OCI-LY1 (cell line): ENCODE measurements around the gene MBD5.

Experiments
- H2AFZ ChIP-seq: fragments of 200-600 bp; sonication (generic), shearing (Covaris generic); 2 replicates; pipeline ENCODE4 v1.6.0; 2014; ENCODE audit warnings: antibody characterized with exemption, mild to moderate bottlenecking, low read length
- H3F3A ChIP-seq: fragments of 200-600 bp; sonication (generic), shearing (Covaris generic); 2 replicates; pipeline ENCODE4 v1.6.0; 2014; ENCODE audit warnings: mild to moderate bottlenecking, antibody characterized with exemption, low read length, moderate library complexity; ENCODE audit not compliant: insufficient read depth
- H3K27ac ChIP-seq: fragments of 200-600 bp; sonication (generic); 2 replicates; pipeline ENCODE4 v1.5.1; 2014; ENCODE audit warnings: low read length, mixed run types, mild to moderate bottlenecking, low read depth; ENCODE audit not compliant: poor library complexity, severe bottlenecking
- H3K27me3 ChIP-seq: fragments of 200-600 bp; sonication (generic); 2 replicates; pipeline ENCODE4 v1.6.0; 2014; ENCODE audit warnings: antibody characterized with exemption, mild to moderate bottlenecking, low read length, moderate library complexity; ENCODE audit not compliant: insufficient read depth
- H3K36me3 ChIP-seq: fragments of 200-600 bp; sonication (generic); 2 replicates; pipeline ENCODE4 v1.6.1; 2014; ENCODE audit warnings: mild to moderate bottlenecking, antibody characterized with exemption, low read length, moderate library complexity, mixed read lengths; ENCODE audit not compliant: insufficient read depth
- H3K4me1 ChIP-seq: fragments of 200-600 bp; sonication (generic); 2 replicates; pipeline ENCODE4 v1.5.1; 2014; ENCODE audit warnings: mild to moderate bottlenecking, low read length, moderate library complexity; ENCODE audit not compliant: insufficient read depth, severe bottlenecking
- H3K4me2 ChIP-seq: fragments of 200-600 bp; sonication (generic), shearing (Covaris generic); 2 replicates; pipeline ENCODE4 v1.6.1; 2014; ENCODE audit warnings: low read length
- H3K4me3 ChIP-seq: fragments of 200-600 bp; sonication (generic); 2 replicates; pipeline ENCODE4 v1.5.1; 2014; ENCODE audit warnings: low read length, low read depth, mild to moderate bottlenecking, mixed read lengths; ENCODE audit not compliant: poor library complexity, severe bottlenecking
- H3K79me2 ChIP-seq: fragments of 200-600 bp; shearing (Covaris generic); 2 replicates; pipeline ENCODE4 v1.6.1; 2016; ENCODE audit warnings: mixed run types, low read length, mixed read lengths; ENCODE audit not compliant: insufficient read depth
- H3K9ac ChIP-seq: fragments of 200-600 bp; sonication (generic), shearing (Covaris generic); 2 replicates; pipeline ENCODE4 v1.6.1; 2014; ENCODE audit warnings: mild to moderate bottlenecking, low read length, mixed read lengths
- H3K9me2 ChIP-seq: fragments of 200-600 bp; sonication (generic), shearing (Covaris generic); 2 replicates; pipeline ENCODE4 v1.6.1; 2014; ENCODE audit warnings: low read depth, mild to moderate bottlenecking, low read length, mixed read lengths
- H3K9me3 ChIP-seq: fragments of 200-600 bp; shearing (Covaris generic); 2 replicates; pipeline ENCODE4 v1.6.1; 2014; ENCODE audit warnings: low read length, mixed read lengths
- H4K20me1 ChIP-seq: fragments of 200-600 bp; sonication (generic), shearing (Covaris generic); 2 replicates; pipeline ENCODE4 v1.6.0; 2016; ENCODE audit warnings: mild to moderate bottlenecking, low read length; ENCODE audit not compliant: insufficient read depth
- CTCF ChIP-seq: fragments of 200-600 bp; sonication (generic), shearing (Covaris generic); IDR thresholded peaks from 2 replicates; pipeline ENCODE4 v1.5.1; 2017; ENCODE audit warnings: mild to moderate bottlenecking, antibody characterized with exemption, low read length, moderate library complexity, mixed read lengths
- EZH2 ChIP-seq: fragments of 200-600 bp; sonication (generic), shearing (Covaris generic); IDR thresholded peaks from 2 replicates; pipeline ENCODE4 v1.8.0; 2017; ENCODE audit warnings: borderline replicate concordance, mixed run types, mild to moderate bottlenecking, antibody characterized with exemption, low read length, moderate library complexity, mixed read lengths

MBD5 gene

DNA sequence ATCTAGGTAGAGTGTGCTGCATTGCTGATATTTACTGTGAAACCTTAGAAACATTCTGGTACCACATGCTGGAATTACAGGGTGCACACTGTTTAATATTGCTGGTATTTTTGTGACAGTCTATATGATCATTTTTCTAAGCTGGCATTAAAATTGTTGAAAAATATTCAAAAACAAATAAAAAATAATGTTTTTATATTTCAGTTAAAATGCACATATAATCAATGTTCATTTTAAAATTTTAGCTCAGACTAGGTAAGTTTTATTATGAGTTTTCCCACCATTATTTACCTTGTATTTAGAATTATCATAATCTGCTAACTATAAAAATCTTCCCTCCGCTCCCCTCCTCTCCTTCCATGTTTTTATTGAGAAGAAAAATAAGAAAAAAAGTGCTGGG lies 339.8 kb downstream of the MBD5 start:
- no peaks in the 10 kb centered on the region for H3K79me2 ChIP-seq
- H3K4me1 ChIP-seq, result no peaks in the 10 kb centered on the region
- H3K27me3 ChIP-seq, result no peaks in the 10 kb centered on the region
- H3K27ac ChIP-seq, result no peak overlapping the region
- no peak overlapping the region for H3K9ac ChIP-seq
- no peaks in the 10 kb centered on the region for H3K9me3 ChIP-seq
- H3K36me3 ChIP-seq, result no peaks in the 10 kb centered on the region
- no peak overlapping the region for H3K4me2 ChIP-seq
- no peaks in the 10 kb centered on the region for H3F3A ChIP-seq
- TF ChIP-seq CTCF (no peak), EZH2 (no peak)
- H3K4me3 ChIP-seq, result no peak overlapping the region
- no peaks in the 10 kb centered on the region for H4K20me1 ChIP-seq
- no peaks in the 10 kb centered on the region for H3K9me2 ChIP-seq
- no peak overlapping the region for H2AFZ ChIP-seq

DNA sequence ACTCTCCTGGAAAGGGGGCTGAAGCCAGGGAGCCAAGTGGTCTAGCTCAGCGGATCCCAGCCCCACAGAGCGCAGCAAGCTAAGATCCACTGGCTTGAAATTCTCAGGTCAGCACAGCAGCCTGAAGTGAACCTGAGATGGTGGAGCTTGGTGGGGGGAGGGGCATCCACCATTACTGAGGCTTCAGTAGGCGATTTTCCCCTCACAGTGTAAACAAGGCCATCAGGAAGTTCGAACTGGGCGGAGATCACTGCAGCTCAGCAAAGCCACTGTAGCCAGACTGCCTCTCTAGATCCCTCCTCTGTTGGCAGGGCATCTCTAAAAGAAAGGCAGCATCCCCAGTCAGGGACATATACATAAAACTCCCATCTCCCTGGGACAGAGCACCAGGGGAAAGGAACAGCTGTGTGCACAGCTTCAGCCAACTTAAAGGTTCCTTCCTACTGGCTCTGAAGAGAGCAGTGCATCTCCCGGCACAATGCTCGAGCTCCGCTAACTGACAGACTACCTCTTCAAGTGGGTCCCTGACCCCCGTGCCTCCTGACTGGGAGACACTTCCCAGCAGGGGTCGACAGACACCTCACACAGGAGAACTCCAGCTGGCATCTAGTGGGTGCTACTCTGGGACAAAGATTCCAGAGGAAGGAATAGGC lies 341.4 kb downstream of the MBD5 start:
- Histone ChIP-seq H3K79me2 (no peaks in the 10 kb centered on the region), H3K9me3 (no peaks in the 10 kb centered on the region), H3K4me1 (no peaks in the 10 kb centered on the region), H3K27me3 (no peaks in the 10 kb centered on the region), H3K27ac (no peak overlapping the region), H3K36me3 (no peaks in the 10 kb centered on the region), H3F3A (no peaks in the 10 kb centered on the region), H4K20me1 (no peaks in the 10 kb centered on the region), H3K9ac (no peak overlapping the region), H3K4me3 (no peak overlapping the region), H3K4me2 (no peak overlapping the region), H2AFZ (no peak overlapping the region), H3K9me2 (no peaks in the 10 kb centered on the region)
- TF ChIP-seq EZH2 (no peak), CTCF (no peak)

DNA sequence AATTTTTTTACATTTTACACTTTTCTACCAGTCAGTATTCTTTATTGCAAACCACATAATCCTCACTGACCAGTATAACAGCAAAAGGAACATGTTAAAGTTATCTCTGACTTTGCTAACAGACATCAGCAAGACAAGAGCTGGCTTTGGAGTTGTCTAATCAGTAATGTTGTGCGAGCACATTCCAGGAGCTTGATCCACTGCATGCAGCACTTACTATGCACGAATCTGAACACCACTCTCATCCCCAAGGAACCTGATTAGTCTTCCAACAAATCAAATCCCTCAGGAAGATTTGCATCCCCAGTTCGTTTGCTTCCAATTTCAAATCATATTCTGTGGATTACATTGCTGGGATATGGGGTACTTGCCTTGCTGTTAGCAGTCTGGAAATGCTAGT lies 354.3 kb downstream of the MBD5 start:
- no peak overlapping the region for H3K4me3 ChIP-seq
- no peaks in the 10 kb centered on the region for H3K9me2 ChIP-seq
- TF ChIP-seq EZH2 (no peak), CTCF (no peak)
- H3K27ac ChIP-seq, result no peak overlapping the region
- H3F3A ChIP-seq, result no peaks in the 10 kb centered on the region
- H3K9ac ChIP-seq, result no peak overlapping the region
- H3K4me2 ChIP-seq, result no peak overlapping the region
- H3K9me3 ChIP-seq, result 0 out of 2 replicates have a peak, but pooled peaks cover 2% of the 10 kb centered on the region
- H3K4me1 ChIP-seq, result no peaks in the 10 kb centered on the region
- no peaks in the 10 kb centered on the region for H3K79me2 ChIP-seq
- no peaks in the 10 kb centered on the region for H3K36me3 ChIP-seq
- H2AFZ ChIP-seq, result no peak overlapping the region
- H3K27me3 ChIP-seq, result no peaks in the 10 kb centered on the region
- H4K20me1 ChIP-seq, result no peaks in the 10 kb centered on the region
